T-cell (primary cell): ENCODE measurements around the gene NUB1. TPM values are rescaled to one million over a fixed set of nuclear protein-coding genes. Genes with fewer than 3 reads are reported as not detected.

Experiments
- ATAC-seq, 4 experiments: fragments of 200-7000 bp in 3 of 4; fragments of 150-1000 bp in 1 of 4; cut with Tn5 transposase; replicated peaks in 1 of 4; 1 replicate in 3 of 4; 2 replicates in 1 of 4; pipeline ENCODE4 v1.10.0; 2021; ENCODE audit warnings: moderate library complexity in 3 of 4, mild to moderate bottlenecking in 2 of 4, moderate number of reproducible peaks in 1 of 4
- CTCF ChIA-PET, 2 donors: fragments of 300-600 bp; sonication (Branson Sonifier 250); formaldehyde crosslinking; loops; one replicate each; lab custom pipeline; 2022; ENCODE audit warnings: antibody characterized with exemption in 2 of 2; lab: Charles Lee
- POLR2A ChIA-PET, 2 donors: fragments of 300-600 bp; sonication (Branson Sonifier 250); formaldehyde crosslinking; loops; one replicate each; lab custom pipeline; 2022; ENCODE audit warnings: antibody characterized with exemption in 2 of 2; lab: Charles Lee
- DNase-seq, 35 experiments: peaks; one replicate each; pipeline versions ENCODE4 v3.0.0 to v3.0.0-alpha.2; 2013 to 2023
- H3K27ac ChIP-seq: one replicate; pipeline ENCODE4 v1.5.1; 2013; ENCODE audit warnings: low read length
- H3K27me3 ChIP-seq, 2 experiments: replicated peaks in 1 of 2; 1 replicate in 1 of 2; 2 replicates in 1 of 2; pipeline versions ENCODE4 v1.6.1 to v1.7.0; 2013; ENCODE audit warnings: low read length in 1 of 2, mixed read lengths in 1 of 2; ENCODE audit not compliant: control insufficient read depth in 2 of 2, insufficient read depth in 2 of 2; ENCODE audit errors: extremely low read depth in 1 of 2
- H3K36me3 ChIP-seq, 2 donors: 1 replicate in 1 of 2; 2 replicates in 1 of 2; pipeline versions ENCODE4 v1.6.1 to v1.7.0; 2013; ENCODE audit warnings: low read length in 1 of 2; ENCODE audit not compliant: control insufficient read depth in 2 of 2, insufficient read depth in 1 of 2; ENCODE audit errors: extremely low read depth in 1 of 2
- H3K4me1 ChIP-seq, 2 experiments: 1 replicate in 1 of 2; 2 replicates in 1 of 2; pipeline versions ENCODE4 v1.6.1 to v1.7.0; 2013; ENCODE audit warnings: low read length in 2 of 2, mixed read lengths in 1 of 2; ENCODE audit not compliant: insufficient read depth in 2 of 2, control insufficient read depth in 1 of 2; ENCODE audit errors: extremely low read depth in 1 of 2
- H3K4me3 ChIP-seq, 2 donors: 1 replicate in 1 of 2; 2 replicates in 1 of 2; pipeline versions ENCODE4 v1.5.1 to v1.7.0; 2013; ENCODE audit warnings: mild to moderate bottlenecking in 2 of 2, low read length in 1 of 2, moderate library complexity in 1 of 2; ENCODE audit not compliant: control insufficient read depth in 1 of 2; ENCODE audit errors: extremely low read depth in 1 of 2
- H3K9me3 ChIP-seq: 2 replicates; pipeline ENCODE4 v1.7.0; 2013
- H3K27ac Mint-ChIP-seq, 2 donors: one replicate each; pipeline ENCODE4 v1.8.0; 2020 to 2021; ENCODE audit warnings: mild to moderate bottlenecking in 2 of 2, mixed read lengths in 2 of 2
- H3K27me3 Mint-ChIP-seq, 2 donors: one replicate each; pipeline ENCODE4 v1.8.0; 2021 to 2022; ENCODE audit warnings: mixed read lengths in 2 of 2
- H3K36me3 Mint-ChIP-seq: one replicate; pipeline ENCODE4 v1.8.0; 2021; ENCODE audit warnings: mixed read lengths
- H3K4me1 Mint-ChIP-seq, 3 donors: one replicate each; pipeline ENCODE4 v1.8.0; 2020 to 2022; ENCODE audit warnings: mixed read lengths in 3 of 3, mild to moderate bottlenecking in 1 of 3
- H3K4me3 Mint-ChIP-seq, 3 donors: one replicate each; pipeline ENCODE4 v1.8.0; 2020 to 2022; ENCODE audit warnings: mild to moderate bottlenecking in 3 of 3, mixed read lengths in 3 of 3, moderate library complexity in 3 of 3
- H3K9me3 Mint-ChIP-seq, 3 donors: one replicate each; pipeline ENCODE4 v1.8.0; 2020 to 2022; ENCODE audit warnings: mixed read lengths in 3 of 3
- WGBS: methylation state at CpG from one replicate; pipeline ENCODE4 v1.1.5; 2013; ENCODE audit warnings: missing lambda C conversion rate; ENCODE audit not compliant: insufficient coverage; 5-methylcytosine and 5-hydroxymethylcytosine counted together
- total RNA-seq, 35 experiments: library from RNA in 6 of 35; stranded (reverse) in 6 of 35; fragments of 120-200 nt in 1 of 35; gene quantifications; one replicate each; pipeline versions ENCODE4 v1.2.1 to v1.2.4 and lab custom pipeline; 2013 to 2026

Gene NUB1
- total RNA-seq, 5 donors from 2014 or later (not counting 1 experiment from before 2014, with no cell fraction given) = 77.4 to 98.9 (median 87.7) TPM

DNA sequence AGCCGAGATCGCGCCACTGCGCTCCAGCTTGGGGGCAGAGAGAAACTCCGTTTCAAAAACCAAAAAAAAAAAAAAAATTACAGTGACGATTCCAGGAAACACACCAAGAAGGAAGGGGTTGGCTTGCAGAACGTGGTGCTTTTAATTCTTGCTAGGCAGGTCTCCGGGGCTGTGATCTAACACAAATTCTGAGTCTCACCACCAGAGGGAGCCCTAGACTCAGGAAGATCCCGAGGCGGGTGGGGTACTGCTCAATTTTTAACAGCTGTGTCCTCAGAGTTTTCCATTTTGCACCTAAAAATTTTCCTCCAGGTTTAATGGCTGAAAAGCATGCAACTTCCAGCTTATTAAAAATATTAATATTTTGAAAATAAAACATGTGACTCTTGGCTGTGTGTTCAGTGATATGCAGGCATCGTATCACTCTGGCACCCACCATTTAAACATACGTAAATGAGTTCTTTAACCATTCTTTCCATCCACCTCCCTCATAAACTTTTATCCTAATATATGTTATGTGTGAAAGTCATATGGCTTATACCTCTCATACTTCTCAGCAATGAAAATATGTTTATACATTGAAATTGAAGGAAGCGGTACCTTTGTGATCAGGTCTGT is 26.5 kb upstream of the NUB1 start:
- peak overlapping the region in 2 of 3 donors; percentile 4 to 21 for H3K4me3 Mint-ChIP-seq
- no peaks in the 10 kb centered on the region for H3K27me3 Mint-ChIP-seq
- H3K9me3 ChIP-seq = no peaks in the 10 kb centered on the region
- peaks cover 2 to 8% of the 10 kb centered on the region in 2 experiments for H3K4me1 ChIP-seq
- ATAC-seq (peak; percentile 82 to 97 (median 90)), DNase-seq (peak; percentile 36 to 91 (median 67))
- peaks cover 8% of the 10 kb centered on the region for H3K36me3 Mint-ChIP-seq
- no peaks in the 10 kb centered on the region for H3K36me3 ChIP-seq
- H3K9me3 Mint-ChIP-seq = peaks cover 6 to 13% (median 12%) of the 10 kb centered on the region in 3 donors
- CTCF ChIA-PET = interaction anchor here (0.5 to 4.1 kb wide), 18 partner anchors 10 to 443 kb away, joined by 3 to 59 read pairs (median 4); partner anchors contain the start of gene NUB1 (in 1 of the 2)
- no peak overlapping the region for H3K27ac ChIP-seq
- H3K4me1 Mint-ChIP-seq = peaks cover 5 to 9% (median 8%) of the 10 kb centered on the region in 3 donors
- no peak overlapping the region for H3K4me3 ChIP-seq
- peak overlapping the region in 1 of 2 donors; percentile 70 for H3K27ac Mint-ChIP-seq
- POLR2A ChIA-PET = interaction anchor here in 1 of 2 donors (0.7 to 1.5 kb wide), 2 partner anchors 10 to 1432 kb away, joined by 3 to 8 read pairs; no protein-coding TSS in a partner anchor
- no peaks in the 10 kb centered on the region for H3K27me3 ChIP-seq
- 0% methylated on average over 1 of the region's 13 CpGs for WGBS

DNA sequence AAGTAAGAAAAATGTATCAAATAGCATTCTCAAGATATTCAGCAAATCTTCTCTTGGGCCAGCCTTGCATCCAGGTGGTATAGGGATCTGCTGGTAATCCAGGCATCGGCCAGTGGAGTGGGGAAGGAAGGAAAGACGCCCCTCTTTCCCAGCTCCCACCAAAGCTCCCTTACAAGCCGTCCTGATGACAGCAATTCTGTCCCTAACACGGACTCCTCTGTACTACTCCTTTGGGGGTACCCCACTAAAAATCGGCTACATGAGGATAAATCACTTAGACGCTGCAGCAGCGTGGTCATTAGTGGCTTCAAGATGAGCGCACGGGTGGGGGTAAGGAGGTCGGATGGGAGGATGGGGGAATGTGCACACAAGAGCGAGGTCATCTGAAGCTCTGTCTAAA is 24.7 kb upstream of the NUB1 start:
- Mint-ChIP-seq H3K27ac (no peak overlapping the region), H3K27me3 (no peaks in the 10 kb centered on the region), H3K4me3 (no peak overlapping the region), H3K9me3 (peaks cover 6 to 13% (median 12%) of the 10 kb centered on the region in 3 donors), H3K4me1 (peaks cover 5 to 9% (median 8%) of the 10 kb centered on the region in 3 donors), H3K36me3 (peaks cover 8% of the 10 kb centered on the region)
- Histone ChIP-seq H3K36me3 (no peaks in the 10 kb centered on the region), H3K9me3 (no peaks in the 10 kb centered on the region), H3K4me3 (no peak overlapping the region), H3K27ac (no peak overlapping the region), H3K27me3 (peaks cover 0 to 9% of the 10 kb centered on the region in 2 experiments), H3K4me1 (peaks cover 2 to 8% of the 10 kb centered on the region in 2 experiments)
- POLR2A ChIA-PET = no interaction called here
- no peak for ATAC-seq
- DNase-seq = no peak
- CTCF ChIA-PET = interaction anchor here (0.9 to 4.1 kb wide), 10 partner anchors 9 to 316 kb away, joined by 3 to 59 read pairs (median 10); no protein-coding TSS in a partner anchor
- 89% methylated on average over 5 of the region's 11 CpGs for WGBS

- WGBS = 70% methylated on average over 2 of the region's 4 CpGs
- POLR2A ChIA-PET = interaction anchor here in 1 of 2 donors (0.6 kb wide), 2 partner anchors 37 to 131 kb away, joined by 4 to 11 read pairs; no protein-coding TSS in a partner anchor
Observed at GRCh38 chr7:151317936-151318335, 23.7 kb upstream of the NUB1 start.

DNA sequence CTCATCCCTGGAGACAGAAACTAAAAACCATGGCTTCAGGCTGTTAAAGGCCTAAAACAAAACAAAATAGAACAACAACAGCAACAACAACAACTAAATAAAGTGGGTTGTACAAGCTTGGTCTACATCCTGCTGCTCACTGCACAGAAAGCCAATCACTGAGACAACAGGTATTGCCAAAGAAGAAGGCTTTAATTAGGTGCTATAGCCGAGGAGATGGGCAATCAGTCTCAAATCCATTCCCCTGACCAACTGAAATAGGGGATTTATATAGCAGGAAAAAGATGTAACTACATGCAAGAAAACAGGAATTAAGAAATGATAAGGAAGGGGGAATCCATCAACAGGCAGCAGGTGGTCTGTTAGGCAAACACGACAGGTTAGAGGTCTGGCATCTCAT is 22.4 kb upstream of the NUB1 start:
- DNase-seq (no peak), ATAC-seq (no peak)
- peaks cover 0 to 3% of the 10 kb centered on the region in 2 donors for H3K27me3 Mint-ChIP-seq
- peaks cover 8% of the 10 kb centered on the region for H3K36me3 Mint-ChIP-seq
- CTCF ChIA-PET = interaction anchor here (0.5 to 1.2 kb wide), 2 partner anchors 14 to 58 kb away, joined by 3 read pairs; no protein-coding TSS in a partner anchor
- H3K9me3 Mint-ChIP-seq = peaks cover 6 to 13% (median 12%) of the 10 kb centered on the region in 3 donors
- no peak overlapping the region for H3K27ac ChIP-seq
- H3K27me3 ChIP-seq = peaks cover 0 to 14% of the 10 kb centered on the region in 2 experiments
- peaks cover 5 to 9% (median 7%) of the 10 kb centered on the region in 3 donors for H3K4me1 Mint-ChIP-seq
- no peak overlapping the region for H3K4me3 ChIP-seq
- H3K36me3 ChIP-seq = no peaks in the 10 kb centered on the region
- H3K4me1 ChIP-seq = peaks cover 0 to 8% of the 10 kb centered on the region in 2 experiments
- POLR2A ChIA-PET = no interaction called here
- WGBS = 57% methylated on average over 1 of the region's 2 CpGs
- H3K4me3 Mint-ChIP-seq = no peak overlapping the region
- no peaks in the 10 kb centered on the region for H3K9me3 ChIP-seq
- no peak overlapping the region for H3K27ac Mint-ChIP-seq

More at GRCh38 chr7:151317936-151318335, 23.7 kb upstream of the NUB1 start:
- Histone ChIP-seq H3K27ac (no peak overlapping the region), H3K4me1 (peaks cover under 1 to 8% of the 10 kb centered on the region in 2 experiments), H3K9me3 (no peaks in the 10 kb centered on the region), H3K27me3 (peaks cover 0 to 14% of the 10 kb centered on the region in 2 experiments), H3K36me3 (no peaks in the 10 kb centered on the region), H3K4me3 (no peak overlapping the region)
- Mint-ChIP-seq H3K4me1 (peaks cover 5 to 9% (median 8%) of the 10 kb centered on the region in 3 donors), H3K27me3 (peaks cover 0 to 3% of the 10 kb centered on the region in 2 donors), H3K9me3 (peaks cover 6 to 13% (median 12%) of the 10 kb centered on the region in 3 donors), H3K36me3 (peaks cover 8% of the 10 kb centered on the region), H3K4me3 (no peak overlapping the region), H3K27ac (no peak overlapping the region)
- CTCF ChIA-PET = interaction anchor here (0.6 to 1.2 kb wide), 4 partner anchors 13 to 189 kb away, joined by 3 to 12 read pairs (median 4); no protein-coding TSS in a partner anchor
- DNase-seq (no peak), ATAC-seq (no peak)

DNA sequence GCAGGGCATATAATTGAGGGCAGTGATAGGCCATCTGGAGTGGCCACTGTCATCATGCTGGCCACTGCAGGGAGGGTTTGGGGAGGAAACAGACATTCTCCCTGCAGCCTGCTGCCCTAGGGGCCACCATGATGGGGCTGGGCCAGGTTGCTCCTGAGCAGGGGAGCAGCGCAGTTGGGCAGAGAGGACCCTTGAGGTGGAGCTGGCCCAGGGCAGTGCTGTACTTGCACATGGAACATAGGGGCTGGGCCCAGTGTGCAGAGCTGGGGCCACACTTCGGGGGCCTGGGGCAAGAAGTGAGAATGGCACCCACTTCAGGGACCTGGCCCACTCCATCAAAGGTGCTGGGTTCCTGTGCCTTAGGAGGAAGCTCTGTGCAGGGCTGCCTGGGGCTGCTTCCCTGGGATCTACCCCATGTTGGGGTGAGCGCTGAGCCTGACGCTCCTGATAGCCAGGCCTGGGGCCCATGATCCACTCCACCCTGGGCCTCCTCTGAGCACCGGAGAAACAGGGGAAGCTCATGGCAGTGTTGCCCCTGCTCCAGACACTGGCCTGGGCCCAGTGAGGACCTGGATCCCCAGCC is 21.3 kb upstream of the NUB1 start:
- no peak for DNase-seq
- POLR2A ChIA-PET = no interaction called here
- peaks cover 0 to 14% of the 10 kb centered on the region in 2 experiments for H3K27me3 ChIP-seq
- 84% methylated on average over 5 of the region's 5 CpGs for WGBS
- no peak overlapping the region for H3K4me3 ChIP-seq
- H3K36me3 ChIP-seq = no peaks in the 10 kb centered on the region
- Mint-ChIP-seq H3K27me3 (peaks cover 3 to 7% of the 10 kb centered on the region in 2 donors), H3K4me1 (no peaks in the 10 kb centered on the region), H3K27ac (no peak overlapping the region), H3K36me3 (peaks cover 8% of the 10 kb centered on the region), H3K4me3 (no peak overlapping the region), H3K9me3 (peaks cover 6 to 13% (median 12%) of the 10 kb centered on the region in 3 donors)
- H3K27ac ChIP-seq = no peak overlapping the region
- no peak for ATAC-seq
- H3K4me1 ChIP-seq = no peaks in the 10 kb centered on the region
- H3K9me3 ChIP-seq = no peaks in the 10 kb centered on the region
- CTCF ChIA-PET = interaction anchor here in 1 of 2 donors (0.7 kb wide), 1 partner anchor 30 kb away, joined by 3 read pairs; no protein-coding TSS in a partner anchor

- 69% methylated on average over 2 of the region's 3 CpGs for WGBS
- CTCF ChIA-PET = interaction anchor here in 1 of 2 donors (0.6 kb wide), 1 partner anchor 84 kb away, joined by 3 read pairs; no protein-coding TSS in a partner anchor
Observed at GRCh38 chr7:151321341-151321740, 20.3 kb upstream of the NUB1 start.

More at GRCh38 chr7:151321341-151321740, 20.3 kb upstream of the NUB1 start:
- Mint-ChIP-seq H3K27ac (no peak overlapping the region), H3K27me3 (peaks cover 3 to 7% of the 10 kb centered on the region in 2 donors), H3K36me3 (peaks cover 8% of the 10 kb centered on the region), H3K4me3 (no peak overlapping the region), H3K4me1 (no peaks in the 10 kb centered on the region), H3K9me3 (peaks cover 6 to 13% (median 12%) of the 10 kb centered on the region in 3 donors)
- H3K27me3 ChIP-seq = peaks cover 0 to 14% of the 10 kb centered on the region in 2 experiments
- no peak overlapping the region for H3K4me3 ChIP-seq
- no peaks in the 10 kb centered on the region for H3K4me1 ChIP-seq
- H3K9me3 ChIP-seq = no peaks in the 10 kb centered on the region
- POLR2A ChIA-PET = no interaction called here
- DNase-seq = no peak
- H3K27ac ChIP-seq = no peak overlapping the region
- no peaks in the 10 kb centered on the region for H3K36me3 ChIP-seq
- no peak for ATAC-seq
